ENCODE measurements around the gene LRP1.

GRCh38 chr12:57212701-57213057 is 84.4 kb downstream of the LRP1 start:
- TF ChIP-seq CTCF (conservative IDR thresholded peaks at IDR 0.05) (no peak), ZFX (IDR thresholded peaks at IDR 0.05) (no peak)
